NB4 (cell line): ENCODE measurements around the gene ZMAT5.

Experiments used
- MAX ChIP-seq: IDR thresholded peaks from 2 replicates; pipeline ENCODE4 v1.6.1; 2011; ENCODE audit warnings: low read depth, low read length
- POLR2A ChIP-seq: IDR thresholded peaks from 2 replicates; pipeline ENCODE4 v1.6.1; 2011; ENCODE audit warnings: mild to moderate bottlenecking; ENCODE audit not compliant: insufficient read length; ENCODE audit errors: extremely low read depth
- TF ChIP-seq, protein P1 (sequence below): IDR thresholded peaks from one replicate; pipeline ENCODE4 v1.5.1; 2012; ENCODE audit warnings: low read depth, low read length

DNA sequence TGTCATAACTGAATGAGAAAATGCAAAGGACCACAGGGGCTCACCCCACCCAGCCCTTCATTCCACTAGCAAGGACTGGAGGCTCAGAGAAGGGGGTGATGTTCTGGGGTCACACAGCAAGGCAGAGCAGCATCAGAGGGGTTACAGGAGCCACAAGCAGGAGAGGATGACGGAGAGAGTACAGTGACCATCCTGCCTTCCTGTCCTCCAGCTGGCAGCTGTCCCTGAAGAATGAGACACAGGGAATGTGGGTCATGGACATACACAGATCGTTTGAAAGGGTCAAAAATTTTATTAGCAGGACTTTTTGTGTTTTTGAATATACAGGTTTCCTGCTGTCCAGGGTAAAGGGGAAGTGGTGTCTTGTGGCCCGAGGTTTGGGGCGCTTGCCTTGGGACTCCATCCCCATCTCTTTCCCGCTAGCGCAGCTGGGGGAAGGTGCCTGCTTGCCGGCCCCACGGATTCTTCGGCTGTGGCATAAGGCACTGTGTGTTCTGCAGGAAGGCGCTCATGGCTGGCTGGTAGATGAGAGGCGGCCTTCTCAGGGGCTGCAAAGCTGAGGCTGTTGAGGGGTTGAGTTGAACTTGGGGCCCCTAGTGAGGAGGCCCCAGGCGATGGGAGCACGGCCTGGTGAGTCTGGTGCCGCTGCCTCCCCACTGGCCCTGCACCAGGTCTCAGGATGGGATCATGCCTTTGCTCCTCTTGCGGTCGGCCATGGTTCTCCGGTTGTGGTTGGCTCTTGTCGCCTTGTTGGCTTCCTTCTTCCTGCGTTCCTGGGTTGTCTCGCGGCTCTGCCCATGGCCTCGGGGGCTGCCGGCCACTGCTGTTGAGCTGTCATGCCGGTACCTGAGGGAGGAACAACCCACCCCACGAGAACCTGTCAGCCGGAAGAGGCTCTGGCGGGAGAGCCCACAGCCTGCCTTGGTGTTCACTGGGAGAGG is 21.8 kb upstream of the ZMAT5 start:
- TF ChIP-seq, protein P1, sequence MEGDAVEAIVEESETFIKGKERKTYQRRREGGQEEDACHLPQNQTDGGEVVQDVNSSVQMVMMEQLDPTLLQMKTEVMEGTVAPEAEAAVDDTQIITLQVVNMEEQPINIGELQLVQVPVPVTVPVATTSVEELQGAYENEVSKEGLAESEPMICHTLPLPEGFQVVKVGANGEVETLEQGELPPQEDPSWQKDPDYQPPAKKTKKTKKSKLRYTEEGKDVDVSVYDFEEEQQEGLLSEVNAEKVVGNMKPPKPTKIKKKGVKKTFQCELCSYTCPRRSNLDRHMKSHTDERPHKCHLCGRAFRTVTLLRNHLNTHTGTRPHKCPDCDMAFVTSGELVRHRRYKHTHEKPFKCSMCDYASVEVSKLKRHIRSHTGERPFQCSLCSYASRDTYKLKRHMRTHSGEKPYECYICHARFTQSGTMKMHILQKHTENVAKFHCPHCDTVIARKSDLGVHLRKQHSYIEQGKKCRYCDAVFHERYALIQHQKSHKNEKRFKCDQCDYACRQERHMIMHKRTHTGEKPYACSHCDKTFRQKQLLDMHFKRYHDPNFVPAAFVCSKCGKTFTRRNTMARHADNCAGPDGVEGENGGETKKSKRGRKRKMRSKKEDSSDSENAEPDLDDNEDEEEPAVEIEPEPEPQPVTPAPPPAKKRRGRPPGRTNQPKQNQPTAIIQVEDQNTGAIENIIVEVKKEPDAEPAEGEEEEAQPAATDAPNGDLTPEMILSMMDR: no peak
- TF ChIP-seq POLR2A: no peak
- no peak for TF ChIP-seq MAX
